ENCODE data around the gene MYLK4.

Gene MYLK4

DNA sequence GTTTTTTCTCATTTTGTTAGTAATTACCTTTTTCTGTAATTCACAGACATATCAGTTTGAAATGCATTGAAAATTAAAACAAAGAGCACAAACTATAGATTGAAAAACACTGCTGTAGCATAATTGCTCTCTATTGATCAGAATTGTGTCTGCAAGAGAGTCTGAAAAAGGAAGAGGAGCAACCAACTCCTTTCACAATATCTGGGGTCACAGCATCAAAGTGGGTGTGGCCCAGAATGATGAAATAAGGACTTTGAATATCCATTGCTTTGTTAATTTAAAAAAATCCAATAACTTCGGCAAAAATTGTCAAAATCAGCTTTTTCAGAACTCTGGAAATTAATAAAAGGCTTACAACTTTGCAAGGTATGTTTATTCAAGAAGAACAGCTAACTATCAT lies 99.2 kb downstream of the MYLK4 start:
- FAIRE-seq (no peak), DNase-seq (ENCODE audit: insufficient read length) (no peak)
- TF ChIP-seq POLR2AphosphoS5 (IDR thresholded peaks at IDR 0.05; ENCODE audit: low read depth, low read length), result no peak
- TF ChIP-seq POLR2A (IDR thresholded peaks at IDR 0.05; ENCODE audit: low read depth, low read length), result no peak

DNA sequence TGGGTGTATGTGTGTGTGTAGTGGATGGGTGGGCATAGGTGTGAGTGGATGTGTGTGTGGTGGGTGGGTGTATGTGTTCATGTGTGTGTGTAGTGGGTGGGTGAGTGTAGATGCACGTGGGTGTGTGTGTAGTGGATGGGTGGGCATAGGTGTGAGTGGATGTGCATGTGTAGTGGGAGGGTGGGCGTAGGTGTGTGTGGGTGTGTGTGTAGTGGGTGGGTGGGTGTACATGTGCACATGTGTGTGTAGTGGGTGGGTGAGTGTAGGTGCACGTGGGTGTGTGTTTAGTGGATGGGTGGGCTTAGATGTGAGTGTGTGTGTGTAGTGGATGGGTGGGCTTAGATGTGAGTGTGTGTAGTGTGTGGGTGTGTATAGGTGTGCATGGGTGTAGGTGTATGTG lies 104.4 kb downstream of the MYLK4 start:
- no peak for FAIRE-seq
- no peak for TF ChIP-seq POLR2A (IDR thresholded peaks at IDR 0.05; ENCODE audit: low read depth, low read length)
- no peak for TF ChIP-seq POLR2AphosphoS5 (IDR thresholded peaks at IDR 0.05; ENCODE audit: low read depth, low read length)
- TF ChIP-seq TAF1 (IDR thresholded peaks at IDR 0.05; ENCODE audit: borderline replicate concordance, low read depth, low read length), result no peak

DNA sequence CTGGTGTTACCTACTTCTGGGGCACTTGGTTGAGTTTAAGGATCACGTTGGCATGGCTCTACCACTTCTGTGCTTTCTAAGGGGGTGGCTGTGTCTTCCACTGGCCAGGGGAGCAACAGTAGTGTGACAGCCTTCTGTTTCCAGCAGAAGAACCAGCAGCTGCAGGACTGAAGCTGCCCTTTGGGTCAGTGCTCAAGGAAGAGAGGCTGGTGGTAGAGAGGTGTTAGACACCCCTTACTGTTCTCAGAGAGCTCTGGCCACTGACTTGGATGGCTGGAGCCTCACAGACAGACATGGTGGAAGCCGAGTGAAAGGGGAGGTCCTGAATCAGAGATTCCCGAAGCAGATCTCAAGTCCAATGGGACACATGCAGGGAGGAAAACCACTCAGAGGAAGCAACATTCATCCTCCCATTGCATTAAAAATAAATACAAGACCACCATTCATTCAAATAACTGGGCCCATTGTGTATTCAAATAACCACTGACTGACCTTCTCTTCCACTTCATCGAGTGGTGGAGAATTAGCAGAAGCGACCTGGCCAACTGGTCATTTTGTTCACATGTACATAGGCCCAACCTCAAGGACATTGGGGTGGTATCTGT lies 106.7 kb downstream of the MYLK4 start:
- DNase-seq (ENCODE audit: insufficient read length) (no peak), FAIRE-seq (no peak)
- no peak for TF ChIP-seq POLR2A (IDR thresholded peaks at IDR 0.05; ENCODE audit: low read depth, low read length)
- TF ChIP-seq TAF1 (IDR thresholded peaks at IDR 0.05; ENCODE audit: borderline replicate concordance, low read depth, low read length), result no peak
- no peak for TF ChIP-seq POLR2AphosphoS5 (IDR thresholded peaks at IDR 0.05; ENCODE audit: low read depth, low read length)

More for the DNA sequence above, 104.4 kb downstream of the MYLK4 start:
- DNase-seq (ENCODE audit: insufficient read length), result no peak

DNA sequence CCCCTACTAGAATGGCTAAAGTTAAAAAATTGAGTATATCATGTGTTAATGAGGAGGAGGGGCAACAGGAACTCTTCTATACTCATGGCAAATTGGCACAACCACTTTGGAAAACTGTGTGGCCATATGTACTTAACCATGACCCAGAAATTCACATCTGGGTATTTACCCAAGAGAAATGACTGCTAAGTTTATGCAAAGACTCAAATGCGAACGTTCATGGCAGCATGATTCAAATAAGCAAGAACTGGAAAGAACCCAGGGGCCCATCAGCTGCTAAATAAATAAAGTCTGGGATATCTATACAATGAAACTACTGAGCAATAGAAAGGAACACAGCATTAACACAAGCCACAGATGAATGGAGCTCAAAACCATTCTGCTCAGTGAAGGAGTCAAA lies 107.6 kb downstream of the MYLK4 start:
- TF ChIP-seq TAF1 (IDR thresholded peaks at IDR 0.05; ENCODE audit: borderline replicate concordance, low read depth, low read length), result no peak
- no peak for TF ChIP-seq POLR2AphosphoS5 (IDR thresholded peaks at IDR 0.05; ENCODE audit: low read depth, low read length)
- no peak for TF ChIP-seq POLR2A (IDR thresholded peaks at IDR 0.05; ENCODE audit: low read depth, low read length)
- DNase-seq (ENCODE audit: insufficient read length), result no peak
- no peak for FAIRE-seq

DNA sequence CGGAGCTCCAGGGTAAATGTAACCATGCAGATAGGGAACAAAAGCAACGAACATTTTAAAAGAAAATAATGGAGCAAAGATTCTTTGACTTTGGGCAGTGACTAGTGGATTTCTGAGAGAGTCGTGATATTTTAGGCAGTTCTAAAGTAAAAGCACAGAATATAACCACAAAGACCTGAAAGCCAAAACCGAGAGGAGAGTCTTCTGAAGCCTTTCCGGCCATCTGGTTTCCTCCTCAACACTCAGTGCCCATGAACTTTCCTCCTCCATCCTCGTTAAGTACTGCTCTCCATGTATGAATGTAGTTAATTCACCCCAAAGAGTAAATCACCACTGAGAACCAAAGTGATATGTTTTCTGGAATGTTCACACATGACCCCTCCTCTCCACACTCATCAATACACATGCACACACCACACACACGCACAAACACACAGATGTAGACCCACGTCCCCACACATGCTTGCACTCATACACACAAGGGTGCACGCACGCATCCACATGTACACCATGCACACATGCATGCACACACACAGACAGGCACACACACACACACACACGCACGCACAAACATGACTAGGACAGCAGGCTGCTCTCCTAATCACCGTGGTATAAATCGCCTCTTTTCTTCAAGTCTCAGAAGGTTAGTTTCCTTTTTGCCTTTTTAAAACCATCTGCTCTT lies 109.5 kb downstream of the MYLK4 start:
- FAIRE-seq (peak; percentile 87), DNase-seq (ENCODE audit: insufficient read length) (no peak)

DNA sequence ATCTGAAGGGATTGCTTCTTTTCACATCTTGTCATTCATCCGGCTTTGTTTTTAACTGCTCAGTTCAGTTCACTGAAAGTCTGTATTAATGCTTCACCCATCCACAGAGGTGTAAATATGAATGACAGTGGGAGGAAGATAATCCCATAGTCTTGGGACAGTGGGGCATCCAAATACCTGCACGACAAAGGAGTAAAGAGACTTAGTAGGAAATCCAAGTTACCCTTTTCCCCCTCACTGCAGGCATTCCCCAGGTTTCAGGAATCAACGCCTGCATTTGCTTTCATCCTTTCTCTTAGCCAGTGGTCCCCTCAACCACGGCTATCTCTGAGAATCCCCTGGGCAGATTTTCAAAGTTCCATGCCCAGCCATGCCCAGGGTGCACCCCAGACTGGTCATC lies 110.2 kb downstream of the MYLK4 start:
- FAIRE-seq (peak; percentile 30), DNase-seq (ENCODE audit: insufficient read length) (no peak)
- no peak for TF ChIP-seq TAF1 (IDR thresholded peaks at IDR 0.05; ENCODE audit: borderline replicate concordance, low read depth, low read length)
- no peak for TF ChIP-seq POLR2A (IDR thresholded peaks at IDR 0.05; ENCODE audit: low read depth, low read length)
- TF ChIP-seq POLR2AphosphoS5 (IDR thresholded peaks at IDR 0.05; ENCODE audit: low read depth, low read length), result no peak

More for the DNA sequence above, 109.5 kb downstream of the MYLK4 start:
- TF ChIP-seq POLR2AphosphoS5 (IDR thresholded peaks at IDR 0.05; ENCODE audit: low read depth, low read length), result no peak

DNA sequence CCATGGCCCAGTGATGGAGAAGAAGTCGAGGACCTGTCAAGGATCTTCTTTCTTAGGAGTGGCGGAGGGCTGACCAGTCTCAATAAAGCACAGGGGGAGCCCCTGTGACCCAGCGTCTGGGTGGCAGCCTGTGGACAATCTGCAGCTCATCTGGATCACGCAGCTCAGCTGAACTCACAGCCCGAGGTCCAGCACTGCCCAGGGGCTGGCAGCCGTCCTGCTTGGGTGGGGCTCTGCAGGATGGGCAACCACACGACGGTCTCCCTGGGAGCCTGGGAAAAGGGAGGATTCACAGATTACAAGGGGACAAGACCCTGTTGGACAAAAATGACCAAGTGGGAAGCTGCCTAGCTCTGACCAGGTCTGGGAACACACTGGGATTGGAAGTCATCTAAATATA lies 110.8 kb downstream of the MYLK4 start:
- DNase-seq (ENCODE audit: insufficient read length), result no peak
- TF ChIP-seq TAF1 (IDR thresholded peaks at IDR 0.05; ENCODE audit: borderline replicate concordance, low read depth, low read length) (no peak), POLR2AphosphoS5 (IDR thresholded peaks at IDR 0.05; ENCODE audit: low read depth, low read length) (no peak), POLR2A (IDR thresholded peaks at IDR 0.05; ENCODE audit: low read depth, low read length) (no peak)
- FAIRE-seq, result no peak

DNA sequence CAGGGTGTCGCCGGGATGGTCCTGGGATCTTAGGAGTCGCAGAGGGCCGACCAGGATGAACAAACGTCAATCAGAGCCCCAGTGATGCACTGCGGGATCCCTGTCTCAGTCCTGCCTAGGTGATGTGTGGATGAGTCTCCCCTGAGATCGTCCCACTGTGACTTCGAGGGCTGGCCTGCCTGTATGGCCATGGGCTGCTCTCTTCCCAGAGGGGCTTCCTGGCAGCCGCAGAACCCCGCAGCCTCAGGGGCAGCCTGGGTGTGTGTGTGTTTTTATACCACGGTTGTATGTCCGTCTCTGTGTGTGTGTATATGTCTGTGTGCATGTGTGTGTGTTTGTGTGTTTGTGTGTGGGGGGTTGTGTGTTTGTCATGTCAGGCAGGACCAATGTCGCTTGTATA lies 111.6 kb downstream of the MYLK4 start:
- DNase-seq (ENCODE audit: insufficient read length) (no peak), FAIRE-seq (no peak)
- TF ChIP-seq TAF1 (IDR thresholded peaks at IDR 0.05; ENCODE audit: borderline replicate concordance, low read depth, low read length), result no peak
- no peak for TF ChIP-seq POLR2AphosphoS5 (IDR thresholded peaks at IDR 0.05; ENCODE audit: low read depth, low read length)
- TF ChIP-seq POLR2A (IDR thresholded peaks at IDR 0.05; ENCODE audit: low read depth, low read length), result no peak

DNA sequence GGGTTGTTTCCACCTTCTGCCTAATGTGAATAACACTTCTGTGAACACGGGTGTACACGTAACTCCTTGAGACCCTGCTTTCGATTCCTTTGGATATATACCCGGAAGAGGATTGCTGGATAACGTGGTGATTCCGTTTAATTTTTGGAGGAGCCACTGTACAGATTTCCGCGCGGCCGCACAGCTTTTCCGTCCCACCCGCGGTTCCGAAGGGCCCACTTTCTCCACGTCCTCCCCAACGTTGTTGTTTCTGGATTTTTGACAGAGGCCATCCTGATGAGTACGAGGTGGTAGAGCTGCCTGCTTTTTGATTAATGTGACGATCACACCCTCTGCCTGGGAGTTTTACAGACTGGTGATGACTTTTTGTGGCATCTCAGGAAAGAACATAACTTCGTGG lies 114.0 kb downstream of the MYLK4 start:
- FAIRE-seq, result no peak
- no peak for DNase-seq (ENCODE audit: insufficient read length)
- TF ChIP-seq TAF1 (IDR thresholded peaks at IDR 0.05; ENCODE audit: borderline replicate concordance, low read depth, low read length) (no peak), POLR2A (IDR thresholded peaks at IDR 0.05; ENCODE audit: low read depth, low read length) (no peak)

DNA sequence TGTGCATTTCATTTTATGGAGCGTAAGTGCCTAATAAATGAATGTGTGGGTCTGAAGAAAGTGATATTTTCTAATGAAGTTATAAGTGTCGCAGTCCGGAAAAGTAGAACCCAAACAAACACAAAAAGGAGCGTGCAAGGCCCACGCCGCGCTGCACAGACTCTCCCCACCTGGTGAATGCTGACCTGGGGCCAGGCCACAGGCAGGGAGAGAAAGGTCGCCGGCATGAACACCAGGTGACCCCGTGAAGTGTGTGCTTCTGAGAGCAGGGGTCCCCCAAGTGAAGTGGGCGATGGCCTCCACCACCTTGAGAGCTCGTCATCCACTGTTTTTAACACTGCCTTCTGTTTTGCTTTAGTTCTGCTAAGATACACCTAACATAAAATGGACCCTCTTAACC lies 114.8 kb downstream of the MYLK4 start:
- DNase-seq (ENCODE audit: insufficient read length) (no peak), FAIRE-seq (no peak)
- no peak for TF ChIP-seq TAF1 (IDR thresholded peaks at IDR 0.05; ENCODE audit: borderline replicate concordance, low read depth, low read length)
- no peak for TF ChIP-seq POLR2A (IDR thresholded peaks at IDR 0.05; ENCODE audit: low read depth, low read length)
- no peak for TF ChIP-seq POLR2AphosphoS5 (IDR thresholded peaks at IDR 0.05; ENCODE audit: low read depth, low read length)

DNA sequence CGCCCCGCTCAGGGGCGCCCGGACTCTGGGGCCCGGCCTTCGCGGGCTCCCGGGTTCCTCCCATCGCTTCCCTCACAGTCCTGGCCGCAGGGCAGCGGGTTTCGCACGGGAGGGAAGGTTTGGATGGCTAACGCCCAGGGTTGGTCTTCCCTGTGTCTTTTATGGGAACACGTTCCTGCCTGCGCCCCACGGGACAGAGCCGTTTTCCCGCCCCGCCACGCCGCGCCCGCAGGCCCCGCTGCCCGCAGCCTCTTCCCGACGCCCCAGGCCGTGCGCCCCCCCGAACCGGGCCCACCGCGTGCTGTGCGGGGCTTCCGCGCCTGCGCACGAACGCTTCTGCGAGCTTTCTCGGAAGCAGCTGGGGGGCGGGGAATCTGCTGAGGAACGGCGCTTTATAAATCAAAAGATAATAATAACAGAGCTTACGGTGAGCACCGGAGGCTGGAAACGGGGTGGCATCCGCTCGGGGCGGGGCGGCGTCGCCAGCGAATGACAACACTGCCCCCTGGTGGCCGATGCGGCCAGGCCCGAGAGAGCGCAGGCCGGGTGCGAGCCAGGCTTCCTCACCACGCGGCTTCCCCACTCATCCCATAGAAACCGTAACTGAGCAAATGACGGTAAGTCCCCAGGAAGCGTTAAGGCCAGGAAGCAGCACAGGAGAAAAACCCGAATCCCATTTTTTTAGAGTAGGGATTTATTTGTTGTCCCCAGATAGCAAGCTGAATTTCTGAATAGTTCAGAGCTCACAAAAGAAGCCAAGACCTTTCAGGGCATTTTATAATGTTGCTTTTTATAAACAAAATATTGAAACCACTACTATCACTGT lies 116.4 kb downstream of the MYLK4 start:
- TF ChIP-seq POLR2AphosphoS5 (IDR thresholded peaks at IDR 0.05; ENCODE audit: low read depth, low read length), result no peak
- no peak for TF ChIP-seq TAF1 (IDR thresholded peaks at IDR 0.05; ENCODE audit: borderline replicate concordance, low read depth, low read length)
- TF ChIP-seq POLR2A (IDR thresholded peaks at IDR 0.05; ENCODE audit: low read depth, low read length), result no peak
- FAIRE-seq (peak; percentile 50), DNase-seq (ENCODE audit: insufficient read length) (peak; percentile 72)

DNA sequence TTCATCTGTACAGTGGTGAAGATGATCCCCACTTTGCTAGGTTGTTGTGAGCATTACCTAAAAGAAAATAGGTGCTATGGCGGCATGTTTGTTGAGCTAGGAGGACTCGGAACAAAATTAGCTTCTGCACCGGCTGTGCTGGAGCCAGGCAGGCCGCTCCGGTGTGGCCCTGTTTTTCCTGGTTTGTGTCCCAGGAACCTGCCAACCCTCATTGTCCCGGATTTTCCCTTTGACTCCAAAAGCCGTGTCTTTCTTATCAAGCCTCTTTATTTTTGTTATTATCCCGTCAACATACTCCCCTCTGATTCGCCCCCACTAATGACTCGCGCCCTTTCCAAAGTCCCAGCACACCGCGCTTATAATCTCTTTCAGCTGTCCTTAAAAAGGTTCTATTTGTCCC lies 117.0 kb downstream of the MYLK4 start:
- FAIRE-seq (no peak), DNase-seq (ENCODE audit: insufficient read length) (no peak)
- TF ChIP-seq POLR2AphosphoS5 (IDR thresholded peaks at IDR 0.05; ENCODE audit: low read depth, low read length) (no peak), TAF1 (IDR thresholded peaks at IDR 0.05; ENCODE audit: borderline replicate concordance, low read depth, low read length) (no peak), POLR2A (IDR thresholded peaks at IDR 0.05; ENCODE audit: low read depth, low read length) (no peak)

Measured in GM12892 (cell line).